Epithelial cell of esophagus (primary cell): Measurements from ENCODE around the gene TIMM50.

ENCODE experiments used
- DNase-seq: peaks from one replicate; pipeline ENCODE4 v3.0.0; 2010; ENCODE audit warnings: low read depth
- H3K4me3 ChIP-seq: 2 replicates; pipeline ENCODE4 v1.5.1; 2011; ENCODE audit warnings: mild to moderate bottlenecking, low read length, control low read depth
- CTCF ChIP-seq: IDR thresholded peaks from 2 replicates; pipeline ENCODE4 v1.5.1; 2011; ENCODE audit warnings: low read depth, mild to moderate bottlenecking, low read length, control low read depth, inconsistent platforms; ENCODE audit not compliant: insufficient read depth; ENCODE audit errors: missing control alignments

The TIMM50 gene

GRCh38 chr19:39463403-39463802 lies 17.2 kb upstream of the TIMM50 start:
- no peak for TF ChIP-seq CTCF
- no peak overlapping the region for H3K4me3 ChIP-seq
- DNase-seq = no peak

DNA sequence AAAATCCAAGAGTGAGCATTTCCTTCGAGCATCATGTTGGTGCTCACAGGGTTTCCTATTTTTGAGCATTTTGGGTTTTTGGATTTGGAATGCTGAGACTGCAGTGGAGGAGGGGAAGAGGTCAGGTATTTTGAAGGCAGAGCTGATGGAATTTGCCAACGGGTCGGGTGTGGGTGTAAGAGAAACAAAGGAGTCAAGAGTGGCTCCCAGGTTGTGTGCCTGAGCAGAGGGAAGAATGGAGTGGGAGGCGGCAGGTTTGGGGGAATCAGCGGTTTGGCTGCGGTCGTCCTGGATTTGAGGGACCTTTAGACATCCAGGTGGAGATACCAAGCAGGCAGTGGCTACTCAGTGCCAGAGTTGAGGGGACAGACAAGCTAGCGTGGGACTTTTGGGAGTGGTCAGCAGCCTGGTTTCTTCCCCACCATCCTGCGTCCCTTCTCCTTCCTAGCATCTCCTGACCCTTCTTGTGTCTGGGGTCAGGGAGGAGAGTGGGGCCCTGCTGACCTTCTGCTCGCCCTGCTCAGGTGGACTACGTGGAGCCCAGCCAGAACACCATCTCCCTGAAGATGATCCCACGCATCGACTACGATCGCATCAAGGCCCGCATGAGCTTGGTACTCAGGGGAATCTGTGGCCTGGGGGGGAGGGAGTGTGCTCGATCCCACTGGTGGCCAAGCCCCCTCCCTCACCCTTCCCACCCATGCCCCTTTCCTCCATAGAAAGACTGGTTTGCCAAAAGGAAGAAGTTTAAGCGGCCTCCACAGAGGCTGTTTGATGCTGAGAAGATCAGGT lies 14.5 kb upstream of the TIMM50 start:
- no peak for DNase-seq
- H3K4me3 ChIP-seq = no peak overlapping the region
- no peak for TF ChIP-seq CTCF

- no peak for TF ChIP-seq CTCF
- DNase-seq = no peak
Observed at GRCh38 chr19:39467941-39468340, 12.7 kb upstream of the TIMM50 start.

GRCh38 chr19:39469036-39469435 lies 11.6 kb upstream of the TIMM50 start:
- TF ChIP-seq CTCF = no peak
- no peak for DNase-seq
- H3K4me3 ChIP-seq = no peak overlapping the region

More at GRCh38 chr19:39467941-39468340, 12.7 kb upstream of the TIMM50 start:
- no peak overlapping the region for H3K4me3 ChIP-seq

GRCh38 chr19:39469567-39469966 lies 11.1 kb upstream of the TIMM50 start:
- no peak for TF ChIP-seq CTCF
- DNase-seq = no peak
- no peak overlapping the region for H3K4me3 ChIP-seq

DNA sequence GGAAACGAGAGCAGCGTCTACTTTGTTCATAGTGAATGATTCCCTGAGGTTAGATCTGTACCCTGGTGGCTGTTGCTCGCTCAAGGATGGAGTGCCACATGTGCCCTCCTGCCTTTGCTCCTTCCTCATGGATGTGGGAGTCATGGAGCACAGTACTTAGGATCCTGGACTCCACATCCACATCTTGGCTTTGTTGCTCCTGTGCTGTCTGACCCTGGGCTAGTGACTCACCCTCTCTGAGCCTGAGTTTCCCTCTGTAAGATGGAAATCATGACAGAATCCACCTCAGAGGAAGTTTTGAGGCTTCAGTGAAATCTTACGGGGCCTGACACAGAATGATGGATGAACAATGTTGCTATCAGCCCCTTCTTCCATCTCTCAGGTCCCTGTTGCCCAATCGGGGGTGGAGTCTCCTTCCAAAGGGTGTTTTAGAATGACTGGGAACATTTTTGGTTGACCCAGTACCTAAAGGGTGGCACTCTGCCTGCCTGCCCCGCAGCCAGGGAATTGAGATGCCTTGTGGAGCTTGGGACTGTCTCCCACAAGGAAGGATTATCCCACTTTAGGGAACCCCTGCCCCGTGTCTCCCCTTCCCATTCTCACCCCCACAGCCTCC lies 9.8 kb upstream of the TIMM50 start:
- DNase-seq = no peak
- no peak overlapping the region for H3K4me3 ChIP-seq
- TF ChIP-seq CTCF = no peak
